ENCODE measurements around the gene HIBADH. TPM values are rescaled to one million over a fixed set of nuclear protein-coding genes. Genes with fewer than 3 reads are reported as not detected.

The HIBADH gene
- total RNA-seq, 1 experiment from 2014 or later: 31.2 TPM

GRCh38 chr7:27633062-27633461 lies 29.6 kb downstream of the HIBADH start:
- in situ Hi-C loops (cut with HindIII; ENCODE audit: low pct_unique_long_range_greater_than_20kb, low sequenced_read_pairs): no loop called here
- TF ChIP-seq, protein P1, sequence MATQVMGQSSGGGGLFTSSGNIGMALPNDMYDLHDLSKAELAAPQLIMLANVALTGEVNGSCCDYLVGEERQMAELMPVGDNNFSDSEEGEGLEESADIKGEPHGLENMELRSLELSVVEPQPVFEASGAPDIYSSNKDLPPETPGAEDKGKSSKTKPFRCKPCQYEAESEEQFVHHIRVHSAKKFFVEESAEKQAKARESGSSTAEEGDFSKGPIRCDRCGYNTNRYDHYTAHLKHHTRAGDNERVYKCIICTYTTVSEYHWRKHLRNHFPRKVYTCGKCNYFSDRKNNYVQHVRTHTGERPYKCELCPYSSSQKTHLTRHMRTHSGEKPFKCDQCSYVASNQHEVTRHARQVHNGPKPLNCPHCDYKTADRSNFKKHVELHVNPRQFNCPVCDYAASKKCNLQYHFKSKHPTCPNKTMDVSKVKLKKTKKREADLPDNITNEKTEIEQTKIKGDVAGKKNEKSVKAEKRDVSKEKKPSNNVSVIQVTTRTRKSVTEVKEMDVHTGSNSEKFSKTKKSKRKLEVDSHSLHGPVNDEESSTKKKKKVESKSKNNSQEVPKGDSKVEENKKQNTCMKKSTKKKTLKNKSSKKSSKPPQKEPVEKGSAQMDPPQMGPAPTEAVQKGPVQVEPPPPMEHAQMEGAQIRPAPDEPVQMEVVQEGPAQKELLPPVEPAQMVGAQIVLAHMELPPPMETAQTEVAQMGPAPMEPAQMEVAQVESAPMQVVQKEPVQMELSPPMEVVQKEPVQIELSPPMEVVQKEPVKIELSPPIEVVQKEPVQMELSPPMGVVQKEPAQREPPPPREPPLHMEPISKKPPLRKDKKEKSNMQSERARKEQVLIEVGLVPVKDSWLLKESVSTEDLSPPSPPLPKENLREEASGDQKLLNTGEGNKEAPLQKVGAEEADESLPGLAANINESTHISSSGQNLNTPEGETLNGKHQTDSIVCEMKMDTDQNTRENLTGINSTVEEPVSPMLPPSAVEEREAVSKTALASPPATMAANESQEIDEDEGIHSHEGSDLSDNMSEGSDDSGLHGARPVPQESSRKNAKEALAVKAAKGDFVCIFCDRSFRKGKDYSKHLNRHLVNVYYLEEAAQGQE (IDR thresholded peaks at IDR 0.05; ENCODE audit: insufficient read depth in 1 of 2, low read depth in 2 of 2, low read length in 1 of 2): no peak
- TF ChIP-seq, protein P2, sequence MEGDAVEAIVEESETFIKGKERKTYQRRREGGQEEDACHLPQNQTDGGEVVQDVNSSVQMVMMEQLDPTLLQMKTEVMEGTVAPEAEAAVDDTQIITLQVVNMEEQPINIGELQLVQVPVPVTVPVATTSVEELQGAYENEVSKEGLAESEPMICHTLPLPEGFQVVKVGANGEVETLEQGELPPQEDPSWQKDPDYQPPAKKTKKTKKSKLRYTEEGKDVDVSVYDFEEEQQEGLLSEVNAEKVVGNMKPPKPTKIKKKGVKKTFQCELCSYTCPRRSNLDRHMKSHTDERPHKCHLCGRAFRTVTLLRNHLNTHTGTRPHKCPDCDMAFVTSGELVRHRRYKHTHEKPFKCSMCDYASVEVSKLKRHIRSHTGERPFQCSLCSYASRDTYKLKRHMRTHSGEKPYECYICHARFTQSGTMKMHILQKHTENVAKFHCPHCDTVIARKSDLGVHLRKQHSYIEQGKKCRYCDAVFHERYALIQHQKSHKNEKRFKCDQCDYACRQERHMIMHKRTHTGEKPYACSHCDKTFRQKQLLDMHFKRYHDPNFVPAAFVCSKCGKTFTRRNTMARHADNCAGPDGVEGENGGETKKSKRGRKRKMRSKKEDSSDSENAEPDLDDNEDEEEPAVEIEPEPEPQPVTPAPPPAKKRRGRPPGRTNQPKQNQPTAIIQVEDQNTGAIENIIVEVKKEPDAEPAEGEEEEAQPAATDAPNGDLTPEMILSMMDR (IDR thresholded peaks at IDR 0.05): no peak
- no peak for TF ChIP-seq TCF7L2 (IDR thresholded peaks at IDR 0.05; ENCODE audit: low read depth, low read length)
- TF ChIP-seq POLR2AphosphoS5 (IDR thresholded peaks at IDR 0.05; ENCODE audit: low read depth, low read length): no peak
- no peak for TF ChIP-seq SIN3A (IDR thresholded peaks at IDR 0.05; ENCODE audit: borderline replicate concordance, insufficient read depth, low read depth, low read length)
- BruUV-seq (replicated peaks): no TSS peak
- POLR2A ChIA-PET: interaction anchor here (0.7 kb wide), 1 partner anchor 11 kb away, joined by 3 read pairs; no protein-coding TSS in a partner anchor
- Histone ChIP-seq H3K27me3 (ENCODE audit: control insufficient read depth, insufficient read depth, low read length) (no peaks in the 10 kb centered on the region), H3K36me3 (ENCODE audit: control insufficient read depth, insufficient read depth, low read length) (no peaks in the 10 kb centered on the region), H3K9me3 (ENCODE audit: control insufficient read depth, insufficient read depth, low read depth, low read length) (no peaks in the 10 kb centered on the region), H3K27ac (ENCODE audit: low read length) (no peak overlapping the region), H3K4me1 (ENCODE audit: control insufficient read depth, insufficient read depth, low read length) (no peaks in the 10 kb centered on the region), H3K4me3 (ENCODE audit: low read depth in 2 of 2, low read length in 2 of 2) (no peak overlapping the region)
- intact Hi-C loops (cut with micrococcal nuclease; ENCODE audit: unreplicated experiment): no loop called here
- ATAC-seq (no peak), DNase-seq (ENCODE audit: low read depth, low spot score) (no peak)
- CTCF ChIA-PET: no interaction called here

- in situ Hi-C loops (cut with HindIII; ENCODE audit: low pct_unique_long_range_greater_than_20kb, low sequenced_read_pairs): no loop called here
- Histone ChIP-seq H3K36me3 (ENCODE audit: control insufficient read depth, insufficient read depth, low read length) (no peaks in the 10 kb centered on the region), H3K27me3 (ENCODE audit: control insufficient read depth, insufficient read depth, low read length) (no peaks in the 10 kb centered on the region), H3K4me1 (ENCODE audit: control insufficient read depth, insufficient read depth, low read length) (no peaks in the 10 kb centered on the region), H3K4me3 (ENCODE audit: low read depth in 2 of 2, low read length in 2 of 2) (no peak overlapping the region), H3K27ac (ENCODE audit: low read length) (no peak overlapping the region), H3K9me3 (ENCODE audit: control insufficient read depth, insufficient read depth, low read depth, low read length) (no peaks in the 10 kb centered on the region)
- POLR2A ChIA-PET: no interaction called here
- no peak for ATAC-seq
- no TSS peak for BruUV-seq (replicated peaks)
- TF ChIP-seq, protein P2 (IDR thresholded peaks at IDR 0.05): no peak
- no peak for TF ChIP-seq TCF7L2 (IDR thresholded peaks at IDR 0.05; ENCODE audit: low read depth, low read length)
- TF ChIP-seq POLR2AphosphoS5 (IDR thresholded peaks at IDR 0.05; ENCODE audit: low read depth, low read length): no peak
- TF ChIP-seq SIN3A (IDR thresholded peaks at IDR 0.05; ENCODE audit: borderline replicate concordance, insufficient read depth, low read depth, low read length): no peak
- TF ChIP-seq, protein P1 (IDR thresholded peaks at IDR 0.05; ENCODE audit: insufficient read depth in 1 of 2, low read depth in 2 of 2, low read length in 1 of 2): no peak
- intact Hi-C loops (cut with micrococcal nuclease; ENCODE audit: unreplicated experiment): no loop called here
- CTCF ChIA-PET: no interaction called here
- no peak for DNase-seq (ENCODE audit: low read depth, low spot score)
Measured at GRCh38 chr7:27631391-27631790, 31.3 kb downstream of the HIBADH start.

Data from Panc1 (cell line).